ENCODE measurements around the gene SORCS2. TPM values are rescaled to one million over a fixed set of nuclear protein-coding genes. Genes with fewer than 3 reads are reported as not detected.

SORCS2 gene
- total RNA-seq, 4 donors from 2014 or later = 0.48 to 1.8 (median 0.68) TPM; not detected in 1

GRCh38 chr4:7197910-7198309 is 5.6 kb downstream of the SORCS2 start:
- Histone ChIP-seq H3K27ac (no peak overlapping the region), H3K36me3 (no peaks in the 10 kb centered on the region), H3K27me3 (peaks cover 33% of the 10 kb centered on the region), H3K4me1 (peaks cover 0 to 13% (median 5%) of the 10 kb centered on the region in 4 donors), H3K9me3 (no peaks in the 10 kb centered on the region), H3K4me3 (no peak overlapping the region)
- in situ Hi-C loops (cut with MboI; ENCODE audit: low pct_ligation_motif_present in 1 of 4, low pct_unique_long_range_greater_than_20kb in 1 of 4, low sequenced_read_pairs in 3 of 4) (loop anchor here in 3 of 4 donors (10.0 to 25.0 kb wide), 2 partner anchors 97 to 514 kb away; no protein-coding TSS in a partner anchor), intact Hi-C loops (cut with DNase I; ENCODE audit: low total_unique reads) (no loop called here)
- no peak for DNase-seq
- 63% methylated on average over 5 of the region's 5 CpGs; no CpG with 5 or more reads in 1 of the 2 donors for WGBS, 2 donors (ENCODE audit: low coverage in 1 of 2)
- no peak for TF ChIP-seq EP300 (IDR thresholded peaks at IDR 0.05; ENCODE audit: low read depth)
- no peak for TF ChIP-seq CTCF (IDR thresholded peaks at IDR 0.05)
- TF ChIP-seq POLR2AphosphoS5 (IDR thresholded peaks at IDR 0.05) = no peak
- no peak for TF ChIP-seq POLR2A (IDR thresholded peaks at IDR 0.05)

GRCh38 chr4:7198440-7199128 is 6.2 kb downstream of the SORCS2 start:
- TF ChIP-seq EP300 (IDR thresholded peaks at IDR 0.05; ENCODE audit: low read depth) = no peak
- TF ChIP-seq CTCF (IDR thresholded peaks at IDR 0.05) = no peak
- TF ChIP-seq POLR2AphosphoS5 (IDR thresholded peaks at IDR 0.05) = no peak
- TF ChIP-seq POLR2A (IDR thresholded peaks at IDR 0.05) = no peak
- no peak for DNase-seq
- H3K36me3 ChIP-seq = no peaks in the 10 kb centered on the region
- no peak overlapping the region for H3K4me3 ChIP-seq
- intact Hi-C loops (cut with DNase I; ENCODE audit: low total_unique reads) (no loop called here), in situ Hi-C loops (cut with MboI; ENCODE audit: low pct_ligation_motif_present in 1 of 4, low pct_unique_long_range_greater_than_20kb in 1 of 4, low sequenced_read_pairs in 3 of 4) (loop anchor here in 3 of 4 donors (10.0 to 25.0 kb wide), 2 partner anchors 96 to 514 kb away; no protein-coding TSS in a partner anchor)
- H3K9me3 ChIP-seq = no peaks in the 10 kb centered on the region
- H3K27me3 ChIP-seq = peaks cover 26% of the 10 kb centered on the region
- no peak overlapping the region for H3K27ac ChIP-seq
- 76% methylated on average over 18 of the region's 20 CpGs; no CpG with 5 or more reads in 1 of the 2 donors for WGBS, 2 donors (ENCODE audit: low coverage in 1 of 2)
- peaks cover 0 to 7% (median 2%) of the 10 kb centered on the region in 4 donors for H3K4me1 ChIP-seq

GRCh38 chr4:7199129-7199725 is 6.9 kb downstream of the SORCS2 start:
- TF ChIP-seq EP300 (IDR thresholded peaks at IDR 0.05; ENCODE audit: low read depth) (no peak), POLR2AphosphoS5 (IDR thresholded peaks at IDR 0.05) (no peak), POLR2A (IDR thresholded peaks at IDR 0.05) (no peak), CTCF (IDR thresholded peaks at IDR 0.05) (no peak)
- H3K4me3 ChIP-seq = no peak overlapping the region
- H3K36me3 ChIP-seq = no peaks in the 10 kb centered on the region
- H3K4me1 ChIP-seq = peaks cover 0 to 3% (median under 1%) of the 10 kb centered on the region in 4 donors
- no peak overlapping the region for H3K27ac ChIP-seq
- DNase-seq = no peak
- intact Hi-C loops (cut with DNase I; ENCODE audit: low total_unique reads) = no loop called here
- peaks cover 20% of the 10 kb centered on the region for H3K27me3 ChIP-seq
- no peaks in the 10 kb centered on the region for H3K9me3 ChIP-seq
- 89% methylated on average over 14 of the region's 15 CpGs; no CpG with 5 or more reads in 1 of the 2 donors for WGBS, 2 donors (ENCODE audit: low coverage in 1 of 2)
- in situ Hi-C loops (cut with MboI; ENCODE audit: low pct_ligation_motif_present in 1 of 4, low pct_unique_long_range_greater_than_20kb in 1 of 4, low sequenced_read_pairs in 3 of 4) = loop anchor here in 3 of 4 donors (10.0 to 25.0 kb wide), 2 partner anchors 96 to 513 kb away; no protein-coding TSS in a partner anchor

GRCh38 chr4:7199771-7200441 is 7.6 kb downstream of the SORCS2 start:
- Histone ChIP-seq H3K4me1 (peaks cover 0 to 3% (median 0%) of the 10 kb centered on the region in 4 donors), H3K27me3 (peaks cover 14% of the 10 kb centered on the region), H3K27ac (no peak overlapping the region), H3K36me3 (no peaks in the 10 kb centered on the region), H3K9me3 (no peaks in the 10 kb centered on the region), H3K4me3 (no peak overlapping the region)
- in situ Hi-C loops (cut with MboI; ENCODE audit: low pct_ligation_motif_present in 1 of 4, low pct_unique_long_range_greater_than_20kb in 1 of 4, low sequenced_read_pairs in 3 of 4) (loop anchor here in 3 of 4 donors (10.0 to 25.0 kb wide), 2 partner anchors 95 to 512 kb away; no protein-coding TSS in a partner anchor), intact Hi-C loops (cut with DNase I; ENCODE audit: low total_unique reads) (no loop called here)
- TF ChIP-seq EP300 (IDR thresholded peaks at IDR 0.05; ENCODE audit: low read depth) (no peak), CTCF (IDR thresholded peaks at IDR 0.05) (no peak), POLR2AphosphoS5 (IDR thresholded peaks at IDR 0.05) (no peak), POLR2A (IDR thresholded peaks at IDR 0.05) (no peak)
- DNase-seq = no peak
- WGBS, 2 donors (ENCODE audit: low coverage in 1 of 2) = 91% methylated on average over 16 of the region's 16 CpGs; no CpG with 5 or more reads in 1 of the 2 donors
